GM19468 (cell line): ENCODE data around the gene PARS2.

Experiments used
- ATAC-seq: cut with Tn5 transposase; IDR thresholded peaks from one replicate; pipeline ENCODE4 v1.9.1; 2021; ENCODE audit warnings: mild to moderate bottlenecking, moderate library complexity, moderate number of reproducible peaks; ENCODE audit not compliant: unreplicated experiment; ENCODE audit errors: extremely low read depth

Gene PARS2

GRCh38 chr1:54743416-54744226 lies 20.7 kb downstream of the PARS2 start:
- no peak for ATAC-seq

- no peak for ATAC-seq
These were observed 22.0 kb downstream of the PARS2 start for GRCh38 chr1:54742282-54742681.

- ATAC-seq: no peak
These were observed 22.8 kb downstream of the PARS2 start for GRCh38 chr1:54741531-54741930.

DNA sequence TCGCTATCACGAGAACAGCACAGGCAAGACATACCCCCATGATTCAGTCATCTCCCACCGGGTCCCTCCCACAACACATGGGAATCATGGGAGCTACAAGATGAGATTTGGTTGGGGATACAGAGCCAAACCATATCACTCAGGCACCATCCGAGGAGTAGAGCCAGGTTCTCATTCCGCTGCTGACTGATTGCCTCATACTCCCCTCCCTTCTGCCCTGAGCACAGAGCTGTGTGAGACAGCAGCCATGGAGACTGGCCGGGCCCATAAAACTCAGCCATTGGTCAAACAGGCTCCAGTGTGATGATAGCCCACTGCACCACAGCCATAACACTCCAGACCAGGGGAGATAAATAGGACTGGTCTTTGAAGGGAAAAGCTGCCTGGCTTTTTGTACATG lies 26.1 kb downstream of the PARS2 start:
- ATAC-seq: no peak

GRCh38 chr1:54736685-54737084 lies 27.6 kb downstream of the PARS2 start:
- no peak for ATAC-seq

DNA sequence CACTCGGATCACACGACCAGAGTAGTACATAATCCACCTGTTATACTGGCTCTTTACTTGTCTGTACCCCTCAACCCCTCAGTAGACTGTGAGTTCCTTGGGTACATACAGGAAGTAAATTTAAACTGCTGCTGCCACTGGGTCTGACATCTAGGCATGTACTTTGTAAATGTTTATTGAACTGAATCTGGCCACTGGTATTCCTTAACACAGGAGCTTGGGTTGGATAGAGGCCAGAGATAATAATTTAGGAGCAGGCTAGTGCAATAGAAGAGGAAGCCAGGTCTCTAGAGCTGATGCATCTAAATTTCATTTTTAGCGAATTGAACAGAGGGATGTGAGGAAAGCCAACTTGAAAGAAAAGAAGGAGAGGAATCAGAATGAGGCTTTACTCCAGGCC lies 36.3 kb downstream of the PARS2 start:
- ATAC-seq: no peak

- ATAC-seq: no peak
These were observed 39.6 kb downstream of the PARS2 start for GRCh38 chr1:54724771-54725170.

DNA sequence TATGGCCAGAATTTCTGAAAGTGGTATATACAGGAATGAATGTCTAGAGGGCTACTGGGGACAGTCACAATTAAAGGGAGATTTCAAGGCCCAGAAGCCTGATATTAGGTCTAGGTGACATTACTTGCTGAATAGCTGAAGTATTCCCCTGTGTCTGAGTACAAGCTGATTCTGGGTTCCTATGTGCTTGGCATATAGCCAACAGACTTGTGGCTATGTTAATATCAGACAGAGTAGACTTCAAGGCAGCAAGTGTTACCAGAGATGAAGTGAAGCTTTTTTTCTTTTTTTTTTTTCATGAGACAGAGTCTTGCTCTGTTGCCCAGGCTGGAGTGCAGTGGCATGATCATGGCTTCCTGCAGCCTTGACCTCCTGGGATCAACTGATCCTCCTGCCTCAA lies 40.3 kb downstream of the PARS2 start:
- no peak for ATAC-seq

DNA sequence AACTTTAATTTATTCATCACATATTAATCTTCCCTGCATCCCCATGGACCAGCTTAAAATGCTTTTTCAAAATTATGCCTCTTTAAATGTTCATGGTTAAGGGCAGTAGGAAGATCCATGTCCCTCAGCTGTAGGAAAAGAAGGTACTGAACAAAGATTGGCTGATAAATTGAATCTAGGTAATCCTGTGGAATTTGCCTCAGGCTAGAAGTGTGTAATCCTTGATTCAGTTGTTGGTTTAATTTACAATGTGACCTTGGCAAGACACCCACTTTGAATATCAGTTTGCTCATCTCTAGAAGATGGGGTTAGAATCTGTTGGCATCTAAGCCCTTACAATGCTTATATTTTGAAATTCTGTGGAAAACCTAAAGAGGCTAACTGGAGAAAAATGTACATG lies 42.6 kb downstream of the PARS2 start:
- no peak for ATAC-seq

- ATAC-seq: no peak
These were observed 47.9 kb downstream of the PARS2 start for GRCh38 chr1:54716299-54717047.

DNA sequence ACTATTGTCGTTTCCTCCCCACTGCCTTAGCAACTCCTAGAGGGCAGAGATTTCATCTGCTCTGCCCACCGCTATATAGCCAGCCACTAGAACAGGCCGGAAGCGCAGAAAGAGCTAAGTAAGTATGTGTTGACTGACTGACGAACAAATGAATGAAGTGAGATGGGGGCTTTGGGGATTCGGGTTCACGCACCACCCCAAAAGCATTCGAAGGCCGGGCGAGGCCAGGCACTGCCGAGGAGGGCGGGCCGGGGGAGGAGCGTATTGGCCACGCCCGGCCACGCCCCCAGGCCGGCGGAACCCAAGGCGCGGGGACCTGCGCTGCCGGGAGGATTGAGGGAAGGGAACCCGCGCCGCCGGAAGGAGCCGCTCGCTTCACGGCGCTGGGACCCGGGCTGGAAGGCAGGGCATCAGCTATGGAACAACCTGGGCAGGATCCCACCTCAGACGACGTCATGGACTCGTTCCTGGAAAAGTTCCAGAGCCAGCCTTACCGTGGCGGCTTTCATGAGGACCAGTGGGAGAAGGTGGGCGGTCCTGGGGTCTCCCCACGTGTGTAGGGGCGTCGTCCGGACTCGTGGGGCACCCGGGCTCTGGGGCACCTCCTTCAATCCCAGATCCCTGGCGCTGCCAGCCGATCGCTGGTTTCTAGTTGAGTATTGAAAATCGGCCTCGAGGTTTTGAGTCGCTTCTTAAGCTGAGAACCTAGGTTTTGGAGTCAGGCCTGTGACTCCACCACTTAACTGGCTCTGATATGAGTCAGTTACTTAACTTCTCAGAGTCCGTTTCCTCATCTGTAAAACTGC lies 48.6 kb downstream of the PARS2 start, which contains the start of gene TTC4:
TTC4 (plus strand) TSS at position 369 of the 806 bp plus-strand sequence; CDS start at position 417, 48 bp downstream.
- peak; percentile 69 for ATAC-seq

- no peak for ATAC-seq
These were observed 49.3 kb downstream of the PARS2 start for GRCh38 chr1:54714881-54715492.

DNA sequence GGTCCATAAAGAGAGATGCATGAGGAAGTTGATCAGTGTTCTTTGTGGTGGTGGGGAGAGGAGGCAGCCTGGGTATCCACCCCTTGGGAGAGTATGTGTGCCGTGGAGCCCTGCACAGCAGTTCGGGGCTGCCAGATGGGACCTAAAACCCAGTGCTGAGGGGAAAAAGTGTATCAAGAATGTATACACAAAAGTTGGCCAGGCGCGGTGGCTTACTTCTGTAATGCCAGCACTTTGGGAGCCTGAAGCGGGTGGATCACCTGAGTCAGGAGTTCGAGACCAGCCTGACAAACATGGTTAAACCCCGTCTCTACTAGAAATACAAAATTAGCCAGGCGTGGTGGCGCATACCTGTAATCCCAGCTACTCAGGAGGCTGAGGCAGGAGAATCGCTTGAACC lies 52.8 kb downstream of the PARS2 start:
- no peak for ATAC-seq

DNA sequence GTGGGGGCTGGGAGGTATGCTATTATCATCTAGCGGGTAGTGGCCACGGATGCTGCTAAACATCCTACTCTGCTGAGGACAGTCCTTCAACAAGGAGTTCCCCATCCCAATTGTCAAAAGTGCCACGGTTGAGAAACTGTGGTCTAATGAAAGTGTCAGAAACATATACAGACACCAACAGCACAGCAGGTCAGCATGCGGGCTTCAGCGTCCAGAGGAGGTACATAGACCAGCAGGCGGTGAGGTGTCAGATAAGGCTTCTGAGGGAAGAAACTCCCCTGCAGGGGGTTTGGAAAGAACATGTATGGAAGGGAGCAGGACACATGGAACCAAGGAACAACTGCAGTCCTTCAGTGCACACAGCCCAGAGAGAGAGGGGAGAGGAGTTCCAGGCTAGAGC lies 53.5 kb downstream of the PARS2 start:
- no peak for ATAC-seq

- no peak for ATAC-seq
These were observed 53.9 kb downstream of the PARS2 start for GRCh38 chr1:54710434-54710833.

DNA sequence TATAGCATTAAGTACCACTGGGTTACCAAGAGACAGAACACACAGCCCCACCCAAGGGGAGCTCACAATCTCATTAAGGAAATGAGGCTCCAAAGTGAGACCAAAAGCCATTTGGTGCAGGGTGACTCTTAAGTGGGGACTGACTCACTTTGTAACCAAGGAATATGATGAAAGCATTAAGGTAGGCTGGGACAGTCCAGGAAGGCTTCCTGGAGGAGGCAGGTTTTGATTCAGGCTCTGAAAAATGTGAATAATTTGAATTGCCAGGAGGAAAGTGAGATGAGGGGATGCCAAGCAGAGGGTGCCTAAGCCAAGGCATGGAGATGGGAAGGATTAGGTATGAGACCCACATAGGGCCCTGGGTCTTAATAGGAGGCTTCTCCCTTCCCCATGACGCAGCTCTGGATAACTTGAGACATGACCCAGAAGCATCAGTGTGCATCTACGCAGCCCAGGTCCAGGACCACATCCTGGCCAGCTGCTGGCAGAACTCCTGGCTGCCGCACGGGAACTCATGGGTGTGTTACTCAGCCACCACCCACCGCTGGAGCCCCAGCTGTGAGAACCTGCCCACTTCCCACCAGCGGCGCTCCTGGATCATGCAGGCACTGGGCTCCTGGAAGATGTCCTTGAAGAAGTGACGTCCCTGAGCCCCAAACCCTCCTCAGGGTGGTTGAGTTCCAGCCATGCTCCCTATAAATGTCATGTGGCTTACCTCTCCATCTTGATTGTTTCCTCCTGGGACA lies 54.6 kb downstream of the PARS2 start:
- ATAC-seq: no peak

GRCh38 chr1:54708385-54708784 lies 55.9 kb downstream of the PARS2 start:
- no peak for ATAC-seq
